Measurements from ENCODE around the gene PTPRR. TPM values are rescaled to one million over a fixed set of nuclear protein-coding genes. Genes with fewer than 3 reads are reported as not detected.

The PTPRR gene
- total RNA-seq, 2 experiments from 2014 or later, result not detected

GRCh38 chr12:70660620-70661219, 259.8 kb downstream of the PTPRR start:
- BruUV-seq (replicated peaks), result no TSS peak
- no peak overlapping the region for H3K4me2 ChIP-seq (ENCODE audit: low read length)
- H3K4me3 ChIP-seq (ENCODE audit: low read depth, low read length, poor library complexity, severe bottlenecking), result no peak overlapping the region
- H3K9me2 ChIP-seq (ENCODE audit: insufficient read depth, low read length), result no peaks in the 10 kb centered on the region
- no peaks in the 10 kb centered on the region for H3K9me3 ChIP-seq (ENCODE audit: low read length)
- no peak for DNase-seq (ENCODE audit: low spot score)
- ChIA-PET POLR2A (no interaction called here), CTCF (ENCODE audit: unreplicated experiment) (no interaction called here)
- H3K4me1 ChIP-seq (ENCODE audit: insufficient read depth, low read length, poor library complexity, severe bottlenecking), result no peaks in the 10 kb centered on the region
- no peaks in the 10 kb centered on the region for H3K79me2 ChIP-seq (ENCODE audit: insufficient read depth, low read depth, low read length)
- no peak overlapping the region for H2AFZ ChIP-seq (ENCODE audit: low read length)
- H3K36me3 ChIP-seq (ENCODE audit: insufficient read depth, low read length), result no peaks in the 10 kb centered on the region
- no peak overlapping the region for H3K27ac ChIP-seq (ENCODE audit: low read depth, low read length, poor library complexity, severe bottlenecking)
- TF ChIP-seq CTCF (conservative IDR thresholded peaks at IDR 0.05; ENCODE audit: low read length), result no peak
- TF ChIP-seq EZH2phosphoT487 (IDR thresholded peaks at IDR 0.05; ENCODE audit: borderline replicate concordance, low read depth, low read length), result no peak
- H4K20me1 ChIP-seq (ENCODE audit: insufficient read depth, low read length), result no peaks in the 10 kb centered on the region
- intact Hi-C loops (cut with micrococcal nuclease; ENCODE audit: unreplicated experiment), result no loop called here

GRCh38 chr12:70660002-70660604, 260.4 kb downstream of the PTPRR start:
- POLR2A ChIA-PET, result no interaction called here
- CTCF ChIA-PET (ENCODE audit: unreplicated experiment), result no interaction called here
- no peaks in the 10 kb centered on the region for H3K9me3 ChIP-seq (ENCODE audit: low read length)
- no peaks in the 10 kb centered on the region for H3K9me2 ChIP-seq (ENCODE audit: insufficient read depth, low read length)
- TF ChIP-seq EZH2phosphoT487 (IDR thresholded peaks at IDR 0.05; ENCODE audit: borderline replicate concordance, low read depth, low read length) (no peak), CTCF (conservative IDR thresholded peaks at IDR 0.05; ENCODE audit: low read length) (no peak)
- H3K4me2 ChIP-seq (ENCODE audit: low read length), result no peak overlapping the region
- no TSS peak for BruUV-seq (replicated peaks)
- no peaks in the 10 kb centered on the region for H3K36me3 ChIP-seq (ENCODE audit: insufficient read depth, low read length)
- intact Hi-C loops (cut with micrococcal nuclease; ENCODE audit: unreplicated experiment), result no loop called here
- no peaks in the 10 kb centered on the region for H3K79me2 ChIP-seq (ENCODE audit: insufficient read depth, low read depth, low read length)
- H3K4me1 ChIP-seq (ENCODE audit: insufficient read depth, low read length, poor library complexity, severe bottlenecking), result no peaks in the 10 kb centered on the region
- no peak overlapping the region for H3K4me3 ChIP-seq (ENCODE audit: low read depth, low read length, poor library complexity, severe bottlenecking)
- H3K27ac ChIP-seq (ENCODE audit: low read depth, low read length, poor library complexity, severe bottlenecking), result no peak overlapping the region
- no peak overlapping the region for H2AFZ ChIP-seq (ENCODE audit: low read length)
- no peaks in the 10 kb centered on the region for H4K20me1 ChIP-seq (ENCODE audit: insufficient read depth, low read length)
- no peak for DNase-seq (ENCODE audit: low spot score)

GRCh38 chr12:70659077-70659606, 261.4 kb downstream of the PTPRR start:
- Histone ChIP-seq H3K9me3 (ENCODE audit: low read length) (no peaks in the 10 kb centered on the region), H3K79me2 (ENCODE audit: insufficient read depth, low read depth, low read length) (no peaks in the 10 kb centered on the region), H3K36me3 (ENCODE audit: insufficient read depth, low read length) (no peaks in the 10 kb centered on the region), H3K4me3 (ENCODE audit: low read depth, low read length, poor library complexity, severe bottlenecking) (no peak overlapping the region), H2AFZ (ENCODE audit: low read length) (no peak overlapping the region), H3K27ac (ENCODE audit: low read depth, low read length, poor library complexity, severe bottlenecking) (no peak overlapping the region), H3K4me1 (ENCODE audit: insufficient read depth, low read length, poor library complexity, severe bottlenecking) (no peaks in the 10 kb centered on the region), H4K20me1 (ENCODE audit: insufficient read depth, low read length) (no peaks in the 10 kb centered on the region), H3K4me2 (ENCODE audit: low read length) (no peak overlapping the region), H3K9me2 (ENCODE audit: insufficient read depth, low read length) (no peaks in the 10 kb centered on the region)
- no TSS peak for BruUV-seq (replicated peaks)
- TF ChIP-seq EZH2phosphoT487 (IDR thresholded peaks at IDR 0.05; ENCODE audit: borderline replicate concordance, low read depth, low read length) (no peak), CTCF (conservative IDR thresholded peaks at IDR 0.05; ENCODE audit: low read length) (no peak)
- intact Hi-C loops (cut with micrococcal nuclease; ENCODE audit: unreplicated experiment), result no loop called here
- POLR2A ChIA-PET, result interaction anchor here (1.0 kb wide), 1 partner anchor 23 kb away, joined by 3 read pairs; no protein-coding TSS in a partner anchor
- CTCF ChIA-PET (ENCODE audit: unreplicated experiment), result no interaction called here
- no peak for DNase-seq (ENCODE audit: low spot score)
